ENCODE data around the gene ANKRD6.
A peak's percentile ranks its signal among the peaks of the same experiment; 100 is the strongest.

Gene ANKRD6

DNA sequence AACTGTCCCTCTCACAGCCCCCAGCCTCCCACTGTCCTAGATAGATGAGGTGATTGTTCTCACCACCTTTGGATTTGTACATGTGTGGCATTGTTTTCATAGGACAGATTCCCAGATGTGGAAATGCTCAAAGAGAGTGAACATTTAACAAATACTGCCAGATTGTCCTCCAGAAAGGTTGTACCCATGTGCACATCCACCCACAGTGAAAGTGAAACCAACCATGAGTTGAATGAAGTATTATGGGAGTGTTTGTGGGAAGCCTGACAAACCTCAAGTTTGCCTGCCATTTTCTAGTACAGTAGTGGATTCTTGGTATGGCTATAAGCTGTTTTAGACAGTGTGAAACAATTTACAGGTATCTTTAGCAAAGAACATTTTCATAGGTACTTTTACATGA lies 42.7 kb downstream of the ANKRD6 start:
- DNase-seq: peak in 3 of 6 experiments; percentile 4 to 15 (median 9)

DNA sequence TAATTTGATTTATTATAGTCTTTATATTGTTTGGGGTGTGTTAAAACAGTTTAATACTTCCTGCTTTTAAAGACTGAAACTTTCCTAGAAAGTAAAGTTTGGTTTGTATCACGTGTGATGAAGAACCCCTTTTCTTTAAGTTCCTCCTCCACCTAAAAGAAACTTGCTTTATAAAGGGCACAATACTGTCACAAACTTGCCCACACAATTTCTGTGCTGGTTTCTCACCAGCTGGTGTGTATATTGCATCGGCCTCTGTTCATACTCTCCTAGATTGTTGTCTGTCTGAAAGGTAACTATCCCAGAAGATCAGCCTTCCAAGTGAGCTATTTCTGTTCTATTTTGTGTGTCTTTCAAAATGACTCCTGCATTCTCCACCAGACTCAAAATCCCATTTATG lies 46.9 kb downstream of the ANKRD6 start:
- DNase-seq: no peak

DNA sequence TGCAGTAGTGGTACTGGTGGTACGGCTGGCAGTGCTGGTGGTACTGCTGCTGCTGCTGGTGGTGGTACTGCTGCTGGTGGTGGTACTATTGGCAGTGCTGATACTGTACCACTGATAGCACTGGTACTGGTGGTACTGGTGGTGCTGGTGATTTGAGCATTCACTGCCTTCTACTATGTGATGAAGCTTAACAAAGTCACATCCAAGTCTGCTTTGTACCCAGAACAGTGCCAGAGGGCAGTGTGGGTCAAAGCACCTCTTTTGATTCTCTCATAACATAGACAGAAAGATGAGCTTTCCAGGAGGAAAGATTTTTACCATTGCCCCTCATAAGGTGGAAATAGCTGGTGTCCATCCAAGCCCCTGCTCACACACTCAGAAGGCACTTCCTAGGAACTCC lies 48.7 kb downstream of the ANKRD6 start:
- no peak for DNase-seq

DNA sequence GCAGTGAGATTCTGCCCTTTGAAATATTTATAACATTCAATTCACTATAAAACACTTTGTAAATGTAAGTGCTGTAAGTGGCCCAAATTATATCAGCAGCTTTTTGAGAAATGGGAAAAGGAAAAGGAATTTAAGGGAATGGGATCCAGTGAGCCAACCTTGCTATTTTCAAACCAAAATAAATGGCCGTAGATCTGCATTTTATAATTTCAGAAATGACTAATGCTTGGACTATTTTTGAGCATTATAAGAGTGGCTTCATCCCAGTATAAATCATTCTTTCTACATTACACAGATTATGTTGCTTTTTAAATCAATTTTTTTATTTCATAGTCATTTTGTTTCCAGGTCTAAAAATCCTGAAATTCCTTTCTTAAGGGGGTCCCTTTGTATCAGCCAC lies 49.2 kb downstream of the ANKRD6 start:
- DNase-seq: no peak

DNA sequence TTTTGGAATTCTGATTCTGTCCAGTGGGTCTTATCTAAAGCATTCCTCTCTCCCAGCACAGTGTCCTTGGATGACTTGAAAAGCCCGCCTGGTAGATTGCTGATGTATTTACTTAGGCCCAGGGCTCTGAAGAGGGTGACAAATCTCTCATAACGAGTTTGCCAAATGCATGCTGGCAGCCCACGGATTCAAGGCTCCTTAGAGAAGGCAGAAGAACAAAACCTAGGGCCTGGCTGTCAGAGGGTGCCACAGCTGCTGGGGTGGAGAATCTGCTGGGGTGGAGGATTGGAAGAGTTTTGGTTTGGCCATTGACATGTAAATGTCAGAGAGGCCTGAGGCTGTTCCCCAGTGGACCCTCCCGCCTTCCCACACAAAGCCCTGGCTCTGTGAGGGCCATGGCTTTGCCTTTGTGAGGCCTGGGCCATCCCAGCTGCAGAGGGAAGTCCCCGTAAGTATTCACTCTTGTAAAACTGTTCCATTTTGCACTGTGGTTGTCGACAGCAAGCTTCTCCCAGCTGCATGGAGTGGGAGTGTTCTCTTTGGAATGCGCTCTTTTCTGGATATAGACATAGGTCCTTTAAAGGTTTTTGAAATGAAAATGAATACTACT lies 50.3 kb downstream of the ANKRD6 start:
- no peak for DNase-seq

DNA sequence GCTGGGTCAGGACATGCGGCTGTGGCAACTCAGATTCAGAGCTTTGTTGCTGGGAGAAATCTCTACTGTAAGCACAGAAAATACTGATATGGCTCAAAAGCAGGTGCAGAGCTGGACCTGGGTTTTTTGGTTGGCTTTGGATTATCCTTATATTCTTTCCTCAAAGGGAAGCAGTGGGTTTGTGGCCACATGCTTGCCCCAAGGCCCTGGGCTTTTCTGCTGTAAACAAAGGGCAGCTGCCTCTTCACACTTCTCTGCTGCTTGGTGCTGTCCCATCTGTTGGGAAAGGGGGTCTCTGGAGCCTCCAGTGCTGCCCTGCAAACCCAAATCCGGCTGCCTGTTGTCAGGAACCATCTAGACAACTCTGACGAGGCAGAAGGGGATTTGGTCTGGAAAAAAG lies 52.4 kb downstream of the ANKRD6 start:
- DNase-seq: no peak

DNA sequence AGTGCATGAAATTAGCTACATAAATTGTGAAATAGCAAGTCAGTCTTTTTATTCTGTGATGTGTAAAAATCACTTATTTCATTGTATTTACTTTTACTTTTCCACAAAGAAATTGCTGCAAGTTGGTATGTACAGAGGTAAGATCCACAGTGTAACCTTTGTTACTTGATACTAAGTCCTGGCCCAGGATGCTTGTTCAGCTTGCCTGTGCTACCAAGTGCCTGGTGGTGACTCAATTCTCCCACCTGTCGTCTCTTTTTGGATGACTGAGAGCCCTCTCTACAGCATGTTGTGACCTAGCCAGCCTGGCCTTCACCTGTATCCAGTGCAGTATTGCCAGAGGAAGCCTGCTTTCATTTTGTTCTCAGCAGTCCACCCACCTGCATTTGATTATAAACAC lies 54.9 kb downstream of the ANKRD6 start:
- DNase-seq: no peak

DNA sequence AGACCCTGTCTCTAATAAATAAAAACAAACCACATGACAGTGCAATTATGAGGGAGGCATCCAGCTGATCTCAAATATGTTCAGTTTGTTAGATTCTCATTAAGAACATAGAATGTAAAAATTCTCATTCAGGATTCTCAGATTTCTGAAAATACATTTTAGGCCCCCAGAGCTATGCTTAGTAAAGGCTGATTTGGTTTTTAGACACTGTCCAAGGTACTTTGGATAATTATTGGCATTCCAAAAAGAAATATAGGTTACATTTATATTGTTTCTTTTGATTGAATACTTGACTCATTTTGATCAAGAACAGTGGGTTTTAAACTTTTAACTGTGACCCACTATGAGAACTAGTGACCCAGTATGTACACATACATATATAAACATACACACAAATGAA lies 55.5 kb downstream of the ANKRD6 start:
- no peak for DNase-seq

DNA sequence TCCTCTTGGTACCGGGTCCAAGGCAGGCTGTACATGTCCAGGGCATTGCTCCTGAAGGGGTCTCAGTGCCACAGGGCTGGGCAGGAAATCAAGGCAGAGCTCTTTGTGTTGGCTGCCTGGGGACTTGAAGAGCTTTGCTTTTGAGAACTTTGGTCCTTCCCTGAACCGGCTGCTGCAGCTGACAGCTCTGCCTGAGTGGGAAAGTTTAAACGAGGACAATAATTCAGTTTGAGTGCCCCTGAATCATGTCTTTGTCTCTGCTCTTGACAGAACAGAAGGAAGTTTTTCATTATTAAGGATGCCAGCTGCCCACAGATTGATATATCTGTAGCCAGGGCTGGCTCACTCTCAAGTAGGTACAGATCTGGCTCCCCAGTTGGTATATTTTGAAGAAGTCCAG lies 56.1 kb downstream of the ANKRD6 start:
- no peak for DNase-seq

DNA sequence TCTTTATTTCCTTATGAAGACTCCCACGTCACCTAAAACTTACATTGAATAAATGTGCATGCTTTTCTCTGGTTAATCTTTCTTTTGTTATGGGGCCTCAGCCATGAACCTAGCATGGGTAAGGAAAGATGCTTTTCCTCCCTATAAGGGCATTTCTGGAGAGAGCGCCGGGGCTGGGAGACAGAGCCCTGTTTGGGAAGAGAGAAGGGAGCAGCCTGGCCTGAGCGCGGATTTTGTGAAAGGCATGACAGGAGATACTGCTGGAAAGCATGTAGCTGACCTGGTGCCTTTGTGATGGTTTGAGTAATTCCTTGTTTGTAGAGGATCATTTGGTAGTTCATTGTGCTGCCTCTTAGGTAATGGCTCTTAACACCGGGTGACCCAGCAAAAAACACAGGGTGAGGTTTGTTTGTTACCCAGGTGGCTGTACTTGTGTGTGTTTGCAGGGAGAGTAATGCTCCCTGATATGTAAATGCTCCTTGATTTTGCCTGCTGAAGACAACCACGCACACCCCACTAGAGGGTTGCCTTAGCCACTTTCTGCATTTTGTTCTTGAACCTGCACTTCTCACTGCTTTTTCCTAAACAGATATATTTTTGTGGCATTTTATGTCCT lies 59.2 kb downstream of the ANKRD6 start:
- no peak for DNase-seq

DNA sequence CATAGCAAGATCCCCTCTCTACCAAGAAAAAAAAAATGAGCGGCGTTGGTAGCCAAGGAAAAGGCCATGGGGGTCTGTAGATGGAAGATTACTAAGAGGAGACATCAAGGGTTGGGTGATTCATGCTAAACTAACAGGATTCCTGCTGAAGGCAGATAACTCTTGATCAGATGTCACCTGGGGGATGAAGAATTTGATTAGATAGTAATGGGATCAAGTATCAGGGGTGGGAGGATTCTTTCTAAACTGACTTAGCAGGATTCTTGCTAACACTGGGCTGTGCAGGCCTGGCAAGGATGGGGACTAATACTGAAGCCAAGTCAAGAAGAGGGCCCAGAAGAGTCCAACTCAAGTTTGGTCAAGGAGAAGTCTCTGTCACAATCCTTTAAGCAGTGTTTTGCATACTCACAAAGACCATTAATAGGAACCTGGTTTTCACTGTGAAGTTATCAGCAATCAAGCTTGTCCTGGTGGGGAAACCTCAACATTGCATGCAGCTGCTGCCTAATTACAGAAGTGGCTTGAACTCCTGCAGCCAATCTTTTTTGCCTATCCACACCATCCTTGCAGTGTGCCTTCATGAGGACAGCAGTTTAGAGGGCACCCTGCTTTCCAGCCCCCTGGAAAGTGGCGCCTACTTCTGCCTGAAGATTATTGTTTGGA lies 61.3 kb downstream of the ANKRD6 start:
- no peak for DNase-seq

DNA sequence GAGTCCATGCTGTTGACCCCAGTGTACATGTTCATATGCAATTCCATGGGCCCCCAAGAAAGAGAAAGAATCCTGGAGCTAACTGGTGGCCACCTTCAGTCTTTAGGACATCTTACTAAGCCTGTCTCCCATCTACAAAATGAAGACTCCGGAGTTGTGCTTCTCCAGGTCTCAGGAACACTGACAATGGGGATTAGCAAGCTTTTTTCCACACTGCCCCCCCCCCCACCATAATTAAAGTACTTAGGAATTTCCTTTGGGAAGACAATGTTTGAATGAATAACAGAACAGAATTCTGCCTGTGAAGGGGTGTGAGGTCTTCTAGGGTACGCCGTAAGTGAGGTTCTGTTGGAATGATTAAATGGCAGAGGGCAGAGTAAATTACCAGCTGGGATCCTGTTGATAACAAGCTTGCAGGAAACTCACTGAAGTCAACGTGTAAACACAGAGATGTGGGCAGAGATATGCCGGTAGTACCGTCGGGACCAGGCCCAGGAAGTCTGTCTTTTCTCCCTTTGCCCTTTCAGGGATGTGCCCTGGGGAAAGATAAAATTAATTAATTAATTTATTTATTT lies 63.1 kb downstream of the ANKRD6 start:
- DNase-seq: no peak

DNA sequence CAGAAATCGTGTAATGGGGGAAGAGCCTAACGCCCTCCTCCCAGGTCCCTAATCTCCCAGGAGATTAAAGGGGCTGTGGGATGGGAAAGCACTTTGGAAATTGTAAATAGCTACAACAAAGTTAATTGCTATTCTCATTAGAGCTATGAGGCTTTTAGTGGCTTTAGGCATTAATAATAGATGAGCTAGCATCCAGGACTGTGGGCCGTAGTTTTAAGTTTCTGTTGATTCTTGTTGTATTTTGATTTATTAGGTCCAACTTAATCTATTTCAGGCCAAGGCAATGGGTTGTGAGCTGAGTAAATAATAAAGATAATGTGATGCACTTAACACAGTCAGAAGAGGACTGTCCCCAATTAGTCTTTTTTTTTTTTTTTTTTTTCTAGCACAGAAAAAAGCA lies 67.7 kb downstream of the ANKRD6 start:
- no peak for DNase-seq

DNA sequence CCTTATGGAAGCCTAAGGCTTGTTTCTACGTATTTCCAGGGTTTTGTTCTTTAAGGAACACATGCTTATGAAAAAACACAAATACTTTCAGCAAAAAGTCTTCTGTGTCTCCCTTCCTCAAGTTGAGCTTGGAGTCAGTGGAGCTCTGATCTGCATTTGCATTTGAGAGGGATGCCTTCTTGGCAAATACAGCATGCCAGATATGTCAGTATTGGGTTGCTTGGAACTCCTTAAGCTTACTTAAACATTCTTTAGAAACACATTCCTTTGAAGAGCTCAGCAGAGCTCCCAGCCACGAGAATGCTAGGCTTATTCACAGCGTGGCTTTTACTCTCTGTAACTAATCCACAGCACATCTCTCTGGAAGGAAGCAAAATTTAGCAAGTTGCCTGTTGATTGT lies 68.3 kb downstream of the ANKRD6 start:
- no peak for DNase-seq

DNA sequence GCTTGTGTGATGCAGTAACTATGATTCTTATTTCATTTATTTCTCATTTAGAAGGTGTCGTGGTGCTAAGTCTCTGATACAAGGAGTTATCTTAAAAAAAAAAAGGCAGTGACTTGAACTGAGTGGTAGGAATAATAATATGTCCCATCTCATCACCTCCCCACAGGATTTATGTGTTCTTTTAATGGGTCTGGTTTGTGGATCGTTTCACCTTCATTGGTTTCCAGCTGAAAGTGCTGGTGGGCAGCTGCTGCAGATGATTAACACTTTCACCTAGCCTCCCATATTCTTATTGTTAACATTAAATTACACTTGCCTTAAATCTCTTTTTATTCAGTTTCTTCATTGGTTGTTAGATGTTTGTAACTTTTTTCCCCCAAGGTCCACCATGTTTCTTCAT lies 68.8 kb downstream of the ANKRD6 start:
- DNase-seq: no peak

DNA sequence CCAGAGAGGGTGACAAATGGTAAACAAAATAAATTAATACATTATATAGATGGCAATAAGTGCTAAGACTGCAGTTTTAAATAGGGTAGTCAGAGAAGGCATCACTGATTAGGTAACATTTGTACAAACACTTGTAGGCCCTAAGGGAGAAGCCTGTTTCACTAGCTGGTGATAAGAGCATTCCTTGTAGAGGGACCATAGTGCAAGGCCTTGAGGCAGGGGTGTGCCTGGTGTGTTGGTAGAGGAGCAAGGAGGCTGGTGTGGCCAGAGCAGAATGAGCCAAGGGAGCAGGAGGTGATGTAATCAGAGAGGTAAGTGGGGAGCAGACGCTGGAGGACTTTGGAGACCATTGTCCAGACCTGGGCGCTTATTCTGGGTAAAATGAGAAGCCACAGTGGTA lies 70.7 kb downstream of the ANKRD6 start:
- no peak for DNase-seq

DNA sequence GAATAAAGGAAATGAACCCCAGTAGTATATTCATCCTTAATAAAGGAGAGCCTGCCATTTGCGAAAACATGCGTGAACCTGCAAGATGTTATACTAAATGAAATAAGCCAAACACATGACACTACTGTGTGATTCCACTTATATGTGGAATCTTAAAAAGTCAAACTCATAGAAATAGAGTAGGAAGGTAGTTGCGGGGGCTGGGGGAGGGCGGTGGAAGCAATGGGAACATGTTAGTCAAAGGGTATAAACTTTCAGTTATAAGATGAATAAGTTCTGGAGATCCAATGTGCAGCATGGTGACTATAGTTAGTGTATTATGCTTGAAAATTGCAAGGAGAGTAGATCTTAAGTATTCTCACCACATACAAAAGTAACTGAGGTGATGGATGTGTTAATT lies 72.9 kb downstream of the ANKRD6 start:
- DNase-seq: no peak

DNA sequence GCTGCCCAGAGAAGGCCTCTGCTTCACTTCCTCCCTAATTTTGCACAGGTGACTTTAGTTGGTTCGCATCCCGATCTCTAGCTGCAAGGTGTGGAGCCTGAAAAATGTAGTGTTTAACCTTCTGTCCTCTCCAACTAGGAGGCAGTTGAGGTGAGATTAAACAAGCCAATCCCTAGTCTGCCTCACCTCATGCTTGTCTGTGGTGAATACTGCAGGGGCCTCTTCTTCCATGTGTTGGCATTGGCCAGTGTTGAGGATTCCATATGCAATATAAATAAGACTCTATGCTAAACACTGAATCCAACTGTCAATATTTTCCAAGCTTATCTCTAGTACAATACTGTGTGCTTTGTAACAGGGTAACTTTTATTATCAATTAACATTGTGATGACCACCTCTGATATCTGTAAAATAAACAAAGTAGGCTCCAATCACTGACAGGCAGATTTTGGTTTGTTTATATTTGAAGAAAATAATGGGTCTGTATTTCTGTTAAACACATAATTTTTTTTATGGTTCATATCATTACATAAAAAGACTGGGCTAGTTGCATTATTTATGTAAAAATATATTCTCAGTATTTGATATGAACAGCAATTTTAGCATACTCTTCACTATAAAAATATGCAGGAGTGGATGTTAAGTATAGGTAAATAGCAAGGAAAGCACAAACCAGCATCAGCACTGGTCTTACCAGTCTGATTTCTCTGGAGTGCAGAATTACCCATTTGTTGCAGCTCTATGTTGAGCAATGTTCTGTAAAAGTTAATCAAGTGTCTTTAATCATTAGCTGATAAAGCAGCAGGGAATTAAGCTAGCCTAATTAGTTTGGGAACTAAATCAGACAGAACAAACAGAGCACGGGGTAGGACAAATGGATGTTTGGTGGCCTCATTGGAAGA lies 74.0 kb downstream of the ANKRD6 start:
- no peak for DNase-seq

DNA sequence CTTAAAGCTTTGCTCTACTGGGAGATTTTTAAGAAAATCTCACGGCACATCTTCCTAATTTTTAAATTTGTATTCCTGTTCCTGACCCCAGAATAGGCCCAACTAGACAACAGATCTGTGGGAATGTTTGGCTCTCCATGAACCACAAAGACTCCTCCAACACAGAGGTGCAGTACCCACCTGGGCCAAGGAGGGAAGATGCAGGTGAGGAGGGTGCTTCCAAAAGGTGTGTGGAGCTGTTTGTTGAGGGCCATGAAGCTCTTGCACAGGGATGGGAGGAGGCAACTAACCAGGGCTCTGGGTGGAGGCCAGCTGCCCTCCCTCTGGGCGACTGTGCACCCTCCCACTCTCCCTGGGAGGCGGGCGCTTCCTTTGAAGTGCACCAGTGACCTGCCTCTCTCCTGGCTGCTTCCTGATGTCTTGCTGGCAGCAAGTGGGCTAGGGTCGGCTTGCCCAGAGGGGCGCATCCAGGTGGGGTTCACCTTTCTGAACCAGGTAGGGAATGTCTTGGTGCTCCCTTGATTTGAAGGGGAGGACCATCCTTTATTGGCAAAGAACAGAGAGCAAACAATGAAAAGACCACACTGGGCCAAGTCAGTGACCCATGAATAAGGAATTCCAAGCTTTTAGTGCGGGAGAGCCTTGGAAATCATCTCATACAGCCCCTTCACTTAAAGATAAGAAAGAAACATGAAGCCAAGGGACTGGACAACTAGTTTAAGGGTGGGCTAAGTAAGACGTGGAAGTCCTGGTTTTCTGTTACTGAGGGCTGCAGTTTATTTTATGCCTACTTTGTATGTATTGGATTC lies 76.0 kb downstream of the ANKRD6 start:
- no peak for DNase-seq

DNA sequence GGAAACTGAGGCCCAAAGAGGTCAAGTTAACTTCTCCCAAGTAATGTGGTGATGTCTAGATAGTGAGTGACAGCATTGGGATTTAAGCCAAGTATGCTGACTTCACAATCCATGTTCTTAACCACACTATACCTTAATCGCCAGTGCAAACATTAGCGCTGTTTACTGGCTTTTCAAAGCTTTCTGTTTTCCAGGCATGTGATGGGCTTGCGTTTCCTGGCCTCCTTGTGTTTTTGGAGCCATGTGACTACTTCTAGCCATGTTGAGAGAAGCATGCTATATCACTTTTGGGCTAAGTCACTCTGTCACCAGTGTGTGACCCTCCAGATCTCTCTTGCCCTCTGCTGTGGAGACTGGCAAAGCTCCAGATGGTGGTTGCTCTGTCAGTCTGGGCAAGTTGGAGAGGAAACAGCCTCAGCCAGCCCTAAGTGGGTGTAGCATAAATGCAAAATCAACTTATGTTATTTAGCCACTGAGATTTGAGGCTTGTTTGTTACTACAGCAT lies 76.9 kb downstream of the ANKRD6 start:
- no peak for DNase-seq

DNA sequence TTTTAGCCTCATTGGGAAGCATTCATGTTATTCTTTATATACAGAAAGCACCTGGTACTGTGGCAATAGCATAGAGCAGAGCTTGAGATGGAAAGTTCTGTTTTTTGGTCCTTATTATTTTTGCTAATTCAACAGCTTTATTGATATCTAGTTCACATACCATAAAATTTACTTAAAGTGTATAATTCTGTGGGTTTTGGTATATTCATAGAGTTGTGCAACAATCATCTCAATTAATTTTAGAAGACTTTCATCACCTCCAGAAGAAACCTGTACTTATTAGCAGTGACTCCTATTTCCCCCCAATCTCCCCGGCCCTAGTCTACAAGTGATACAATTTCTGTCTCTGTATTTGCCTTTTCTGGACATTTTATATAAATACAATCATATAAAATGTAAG lies 77.4 kb downstream of the ANKRD6 start:
- DNase-seq: no peak

DNA sequence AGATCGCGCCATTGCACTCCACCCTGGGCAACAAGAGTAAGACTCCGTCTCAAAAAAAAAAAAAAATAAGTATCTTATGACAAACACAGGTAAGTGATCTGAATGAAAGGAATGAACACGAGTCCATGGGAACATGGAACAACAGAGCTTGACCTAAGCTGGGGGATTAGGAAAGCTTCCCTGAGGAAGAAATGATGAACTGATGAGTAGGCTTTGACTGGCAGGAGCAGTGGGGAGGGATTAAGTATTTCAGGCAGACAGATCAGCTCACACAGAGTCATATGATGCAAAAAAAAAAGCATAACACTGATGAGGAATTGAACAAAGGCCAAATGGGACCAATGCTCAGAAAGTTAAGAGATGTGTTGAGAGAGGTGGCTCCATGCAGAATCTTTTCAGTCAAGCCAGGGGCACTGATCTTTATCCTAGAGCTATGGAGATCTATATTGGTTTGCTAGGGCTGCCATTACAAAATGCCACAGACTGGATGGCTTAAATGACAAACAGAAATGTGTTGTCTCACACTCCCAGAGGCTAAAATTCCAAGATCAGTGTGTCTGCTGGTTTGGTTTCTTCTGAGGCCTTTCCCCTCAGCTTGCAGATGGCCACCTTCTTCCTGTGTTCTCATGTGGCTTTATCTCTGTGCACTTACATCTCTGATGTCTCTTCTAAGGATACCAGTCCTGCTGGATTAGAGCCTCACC lies 85.6 kb downstream of the ANKRD6 start:
- no peak for DNase-seq
